Measurements from ENCODE around the gene ZCWPW2.

DNA sequence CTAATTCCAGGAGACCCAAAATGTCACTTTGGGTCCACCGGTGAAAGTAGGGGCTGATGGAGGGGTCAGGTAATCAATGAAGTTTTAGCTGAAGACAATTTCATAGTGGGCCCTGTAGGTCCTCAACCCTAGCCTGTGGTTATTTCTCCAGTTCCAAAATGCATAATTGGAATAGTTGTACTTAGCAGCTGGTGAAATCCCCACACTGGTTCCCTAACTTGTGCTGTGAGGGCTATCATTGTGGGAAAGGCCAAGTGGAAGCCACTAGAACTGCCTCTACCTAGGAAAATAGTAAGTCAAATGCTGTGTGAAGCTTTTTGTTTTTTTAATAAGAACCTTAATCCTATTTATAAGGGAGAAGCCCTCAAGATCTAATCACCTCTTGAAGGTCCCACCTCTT is 193.8 kb downstream of the ZCWPW2 start:
- TF ChIP-seq, protein P1, sequence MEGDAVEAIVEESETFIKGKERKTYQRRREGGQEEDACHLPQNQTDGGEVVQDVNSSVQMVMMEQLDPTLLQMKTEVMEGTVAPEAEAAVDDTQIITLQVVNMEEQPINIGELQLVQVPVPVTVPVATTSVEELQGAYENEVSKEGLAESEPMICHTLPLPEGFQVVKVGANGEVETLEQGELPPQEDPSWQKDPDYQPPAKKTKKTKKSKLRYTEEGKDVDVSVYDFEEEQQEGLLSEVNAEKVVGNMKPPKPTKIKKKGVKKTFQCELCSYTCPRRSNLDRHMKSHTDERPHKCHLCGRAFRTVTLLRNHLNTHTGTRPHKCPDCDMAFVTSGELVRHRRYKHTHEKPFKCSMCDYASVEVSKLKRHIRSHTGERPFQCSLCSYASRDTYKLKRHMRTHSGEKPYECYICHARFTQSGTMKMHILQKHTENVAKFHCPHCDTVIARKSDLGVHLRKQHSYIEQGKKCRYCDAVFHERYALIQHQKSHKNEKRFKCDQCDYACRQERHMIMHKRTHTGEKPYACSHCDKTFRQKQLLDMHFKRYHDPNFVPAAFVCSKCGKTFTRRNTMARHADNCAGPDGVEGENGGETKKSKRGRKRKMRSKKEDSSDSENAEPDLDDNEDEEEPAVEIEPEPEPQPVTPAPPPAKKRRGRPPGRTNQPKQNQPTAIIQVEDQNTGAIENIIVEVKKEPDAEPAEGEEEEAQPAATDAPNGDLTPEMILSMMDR (IDR thresholded peaks at IDR 0.05 in 4 of 5, conservative IDR thresholded peaks at IDR 0.05 in 1 of 5) = no peak
- no peak for TF ChIP-seq POLR2A (IDR thresholded peaks at IDR 0.05)
